Endothelial cell of coronary artery (primary cell): ENCODE measurements around the gene SPPL2A. TPM values are rescaled to one million over a fixed set of nuclear protein-coding genes. Genes with fewer than 3 reads are reported as not detected.

Source experiments
- total RNA-seq: library from RNA; depleted of rRNA; stranded (reverse); fragments of >200 nt; gene quantifications from 2 replicates; pipeline ENCODE4 v1.2.3, GENCODE V29; 2014

The SPPL2A gene
- 51.1 and 69.5 TPM in 2 replicates for total RNA-seq

DNA sequence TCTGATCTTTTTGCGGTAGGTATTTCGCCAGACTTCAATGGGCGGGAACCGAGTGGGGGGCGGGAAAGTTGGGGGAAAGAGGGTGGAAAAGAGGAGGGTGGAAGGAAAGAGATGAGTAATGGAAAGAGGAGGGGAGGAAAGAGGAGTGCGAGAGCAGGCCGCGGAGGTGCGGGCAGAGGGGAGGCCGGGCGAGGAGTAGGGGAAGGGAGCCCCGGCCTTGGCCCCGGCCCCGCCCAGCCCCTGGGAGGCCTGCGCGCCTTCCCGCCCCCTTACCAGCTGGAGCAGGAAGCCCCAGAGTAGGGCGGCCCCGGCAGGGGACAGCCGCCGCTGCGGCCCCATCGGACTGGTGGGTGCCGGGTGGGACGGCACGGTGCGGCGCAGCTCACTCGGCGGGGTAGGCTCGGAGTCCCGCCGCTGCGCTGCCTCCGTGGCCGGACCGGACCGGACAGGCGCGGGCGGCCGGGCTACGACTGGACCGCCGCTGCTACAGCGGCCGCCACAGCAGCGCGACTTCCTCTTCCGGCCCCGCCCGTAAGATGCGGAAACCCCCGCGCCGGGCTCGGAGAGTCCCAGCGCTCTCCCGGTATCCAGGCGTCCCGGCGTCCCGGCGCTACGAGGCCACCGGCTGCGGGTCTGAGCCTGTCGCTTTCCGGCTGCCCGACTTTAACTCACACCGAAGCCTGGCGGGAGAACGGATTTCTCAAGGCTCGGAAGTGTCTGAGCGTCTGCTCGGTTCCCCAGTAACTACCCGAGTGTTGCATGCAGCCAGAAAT lies at the start of gene SPPL2A:
Gene SPPL2A, minus strand, starts transcription at position 512 of the 773 bp plus-strand sequence. Its CDS starts 173 bp downstream, at position 339.

GRCh38 chr15:50686469-50687301 lies 78.8 kb downstream of the SPPL2A start, which contains the start of gene TRPM7:
Gene TRPM7, minus strand, starts transcription at chr15:50686797. Its CDS starts 264 bp downstream, at chr15:50686533.

Other genes with a start within 250 kb of the SPPL2A start
- 0.09 TPM in 1 of 2 replicates, not detected in the other for gene USP50, start 219.0 kb downstream of the SPPL2A start, total RNA-seq
- 25.4 and 32.9 TPM in 2 replicates for gene TRPM7, start 78.9 kb downstream of the SPPL2A start, total RNA-seq
- gene AP4E1, start 143.0 kb upstream of the SPPL2A start, total RNA-seq, result 7.5 and 9.4 TPM in 2 replicates